Calu3 (cell line): Measurements from ENCODE around the gene ABAT. TPM values are rescaled to one million over a fixed set of nuclear protein-coding genes. Genes with fewer than 3 reads are reported as not detected.
"Not testable (repeated sequence)": the region's sequence is repeated elsewhere in the genome, so short reads cannot be mapped to it uniquely, and the experiment has no call there.

Source experiments
- BruUV-seq: library from RNA; stranded (reverse); fragments of 400-500 nt; replicated peaks from 2 replicates; lab custom pipeline; 2021; lab: Mats Ljungman, UMichigan
- CTCF ChIA-PET: fragments of 300-600 bp; sonication (Branson Sonifier 250); formaldehyde crosslinking; loops from one replicate; lab custom pipeline; 2022; ENCODE audit warnings: antibody characterized with exemption; lab: Charles Lee
- DNase-seq: peaks from one replicate; pipeline ENCODE4 v3.0.0; 2022
- H3K27ac Mint-ChIP-seq: one replicate; pipeline ENCODE4 v1.8.0; 2022; ENCODE audit warnings: mixed read lengths; ENCODE audit not compliant: unreplicated experiment
- H3K27me3 Mint-ChIP-seq: one replicate; pipeline ENCODE4 v1.8.0; 2022; ENCODE audit warnings: mixed read lengths; ENCODE audit not compliant: unreplicated experiment
- H3K36me3 Mint-ChIP-seq: one replicate; pipeline ENCODE4 v1.8.0; 2022; ENCODE audit warnings: mild to moderate bottlenecking, moderate library complexity, mixed read lengths; ENCODE audit not compliant: insufficient read depth, unreplicated experiment
- H3K4me1 Mint-ChIP-seq: one replicate; pipeline ENCODE4 v1.8.0; 2022; ENCODE audit warnings: mild to moderate bottlenecking, low read depth, mixed read lengths; ENCODE audit not compliant: unreplicated experiment
- H3K4me3 Mint-ChIP-seq: one replicate; pipeline ENCODE4 v1.8.0; 2022; ENCODE audit warnings: mild to moderate bottlenecking, low read depth, moderate library complexity, mixed read lengths; ENCODE audit not compliant: unreplicated experiment
- H3K9me3 Mint-ChIP-seq: one replicate; pipeline ENCODE4 v1.8.0; 2022; ENCODE audit warnings: low read depth, mixed read lengths; ENCODE audit not compliant: unreplicated experiment
- CTCF ChIP-seq: fragments of 200-600 bp; IDR thresholded peaks from one replicate; pipeline ENCODE4 v1.8.0; 2022; ENCODE audit warnings: antibody characterized with exemption; ENCODE audit not compliant: unreplicated experiment
- intact Hi-C: fragments of 100-400 bp; cut with micrococcal nuclease; formaldehyde crosslinking; loops from one replicate; pipeline ENCODE4 v1.10.0; 2022; ENCODE audit not compliant: unreplicated experiment
- total RNA-seq: library from RNA; stranded (reverse); gene quantifications from 2 replicates; pipeline ENCODE4 v1.2.3, GENCODE V29; 2022

Gene ABAT
- total RNA-seq, 1 experiment from 2014 or later = 12.6 TPM

- TF ChIP-seq CTCF = no peak
- Mint-ChIP-seq H3K9me3 (no peaks in the 10 kb centered on the region), H3K4me3 (no peak overlapping the region), H3K4me1 (no peaks in the 10 kb centered on the region), H3K27me3 (no peaks in the 10 kb centered on the region), H3K36me3 (peaks cover 40% of the 10 kb centered on the region), H3K27ac (no peak overlapping the region)
- BruUV-seq = no TSS peak
- intact Hi-C loops = no loop called here
- CTCF ChIA-PET = no interaction called here
- no peak for DNase-seq
Measured at GRCh38 chr16:8649829-8650554, 24.4 kb upstream of the ABAT start.

- BruUV-seq, intact Hi-C loops, H3K27ac Mint-ChIP-seq, H3K4me1 Mint-ChIP-seq, H3K9me3 Mint-ChIP-seq, H3K27me3 Mint-ChIP-seq, H3K4me3 Mint-ChIP-seq: not testable (repeated sequence)
- peaks cover 25% of the 10 kb centered on the region for H3K36me3 Mint-ChIP-seq
- DNase-seq = peak; percentile 34
- CTCF ChIA-PET = interaction anchor here (1.0 kb wide), 1 partner anchor 9 kb away, joined by 3 read pairs; no protein-coding TSS in a partner anchor
- TF ChIP-seq CTCF = peak; percentile 48
Measured at GRCh38 chr16:8651958-8652357, 22.5 kb upstream of the ABAT start.

GRCh38 chr16:8655184-8655717, 19.2 kb upstream of the ABAT start:
- Mint-ChIP-seq H3K36me3 (peaks cover 5% of the 10 kb centered on the region), H3K27me3 (peaks cover 9% of the 10 kb centered on the region), H3K27ac (no peak overlapping the region), H3K4me3 (no peak overlapping the region), H3K4me1 (no peaks in the 10 kb centered on the region), H3K9me3 (no peaks in the 10 kb centered on the region)
- CTCF ChIA-PET = no interaction called here
- peak; percentile 62 for TF ChIP-seq CTCF
- BruUV-seq = no TSS peak
- intact Hi-C loops = loop anchor here (1.0 kb wide), 2 partner anchors 84 to 88 kb away; no protein-coding TSS in a partner anchor
- peak; percentile 62 for DNase-seq

GRCh38 chr16:8656376-8656775, 18.0 kb upstream of the ABAT start:
- H3K27me3 Mint-ChIP-seq = peaks cover 9% of the 10 kb centered on the region
- H3K4me1 Mint-ChIP-seq = no peaks in the 10 kb centered on the region
- CTCF ChIA-PET = interaction anchor here (1.3 kb wide), 1 partner anchor 83 kb away, joined by 4 read pairs; no protein-coding TSS in a partner anchor
- no peak overlapping the region for H3K27ac Mint-ChIP-seq
- H3K9me3 Mint-ChIP-seq = no peaks in the 10 kb centered on the region
- peaks cover 5% of the 10 kb centered on the region for H3K36me3 Mint-ChIP-seq
- H3K4me3 Mint-ChIP-seq = no peak overlapping the region
- no TSS peak for BruUV-seq
- no peak for DNase-seq
- intact Hi-C loops = no loop called here
- no peak for TF ChIP-seq CTCF
